ENCODE results near the gene NCBP2.

Gene NCBP2

DNA sequence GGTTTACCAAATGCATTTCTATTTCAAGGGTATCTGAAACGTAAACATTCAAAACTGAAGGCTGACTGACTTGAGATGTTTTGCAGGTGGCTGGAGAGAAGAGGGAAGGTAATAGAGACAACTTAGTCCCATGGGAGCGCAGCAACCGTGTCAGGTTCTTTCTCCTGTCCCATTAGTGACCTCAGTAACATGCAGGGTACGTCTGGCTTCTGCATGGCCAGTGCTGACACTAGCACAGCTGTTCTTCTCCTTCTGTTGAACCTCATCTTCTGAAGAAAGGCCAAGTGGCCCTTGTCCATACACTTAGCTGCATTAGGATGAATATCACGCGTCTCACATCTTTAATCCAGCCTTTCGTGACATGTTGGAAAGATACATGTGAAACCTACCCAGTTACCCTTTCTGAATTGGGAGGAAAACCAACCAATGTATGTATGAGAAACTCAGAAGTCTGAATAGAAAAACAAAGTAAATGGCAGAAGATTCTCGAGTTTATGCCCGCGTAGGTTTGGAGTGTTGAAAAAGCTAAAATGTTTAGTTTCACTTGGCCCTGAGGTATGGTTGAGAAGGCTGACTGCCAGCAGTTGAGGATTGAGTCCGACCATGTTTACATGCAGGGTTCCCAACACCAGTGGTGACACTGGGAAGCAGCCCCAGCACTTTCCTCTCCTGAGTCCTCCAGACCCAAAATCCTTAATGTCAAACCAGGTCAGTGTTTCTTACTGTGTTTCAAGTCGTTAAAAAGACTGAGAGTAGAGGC is 10.3 kb downstream of the NCBP2 start:
- Histone ChIP-seq H3K27ac (ENCODE audit: poor library complexity, severe bottlenecking) (no peak overlapping the region), H3K36me3 (ENCODE audit: low read depth) (peaks cover 77% of the 10 kb centered on the region), H3K4me1 (ENCODE audit: insufficient read depth, poor library complexity, severe bottlenecking) (no peaks in the 10 kb centered on the region), H3K9me3 (ENCODE audit: severe bottlenecking) (no peaks in the 10 kb centered on the region), H3K4me3 (ENCODE audit: severe bottlenecking) (no peak overlapping the region), H3K27me3 (ENCODE audit: insufficient read depth, poor library complexity, severe bottlenecking) (no peaks in the 10 kb centered on the region)
- DNase-seq (ENCODE audit: low spot score) (no peak), ATAC-seq (ENCODE audit: low read depth) (no peak)
- TF ChIP-seq, protein P1, sequence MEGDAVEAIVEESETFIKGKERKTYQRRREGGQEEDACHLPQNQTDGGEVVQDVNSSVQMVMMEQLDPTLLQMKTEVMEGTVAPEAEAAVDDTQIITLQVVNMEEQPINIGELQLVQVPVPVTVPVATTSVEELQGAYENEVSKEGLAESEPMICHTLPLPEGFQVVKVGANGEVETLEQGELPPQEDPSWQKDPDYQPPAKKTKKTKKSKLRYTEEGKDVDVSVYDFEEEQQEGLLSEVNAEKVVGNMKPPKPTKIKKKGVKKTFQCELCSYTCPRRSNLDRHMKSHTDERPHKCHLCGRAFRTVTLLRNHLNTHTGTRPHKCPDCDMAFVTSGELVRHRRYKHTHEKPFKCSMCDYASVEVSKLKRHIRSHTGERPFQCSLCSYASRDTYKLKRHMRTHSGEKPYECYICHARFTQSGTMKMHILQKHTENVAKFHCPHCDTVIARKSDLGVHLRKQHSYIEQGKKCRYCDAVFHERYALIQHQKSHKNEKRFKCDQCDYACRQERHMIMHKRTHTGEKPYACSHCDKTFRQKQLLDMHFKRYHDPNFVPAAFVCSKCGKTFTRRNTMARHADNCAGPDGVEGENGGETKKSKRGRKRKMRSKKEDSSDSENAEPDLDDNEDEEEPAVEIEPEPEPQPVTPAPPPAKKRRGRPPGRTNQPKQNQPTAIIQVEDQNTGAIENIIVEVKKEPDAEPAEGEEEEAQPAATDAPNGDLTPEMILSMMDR (IDR thresholded peaks at IDR 0.05; ENCODE audit: poor library complexity, severe bottlenecking) = no peak

- no peaks in the 10 kb centered on the region for H3K9me3 ChIP-seq (ENCODE audit: severe bottlenecking)
- TF ChIP-seq, protein P1 (IDR thresholded peaks at IDR 0.05; ENCODE audit: poor library complexity, severe bottlenecking) = no peak
- H3K36me3 ChIP-seq (ENCODE audit: low read depth) = peaks cover 68% of the 10 kb centered on the region
- H3K27ac ChIP-seq (ENCODE audit: poor library complexity, severe bottlenecking) = no peak overlapping the region
- H3K27me3 ChIP-seq (ENCODE audit: insufficient read depth, poor library complexity, severe bottlenecking) = no peaks in the 10 kb centered on the region
- H3K4me1 ChIP-seq (ENCODE audit: insufficient read depth, poor library complexity, severe bottlenecking) = no peaks in the 10 kb centered on the region
- H3K4me3 ChIP-seq (ENCODE audit: severe bottlenecking) = no peak overlapping the region
- DNase-seq (ENCODE audit: low spot score) (no peak), ATAC-seq (ENCODE audit: low read depth) (no peak)
These were observed 11.2 kb downstream of the NCBP2 start for GRCh38 chr3:196931157-196931556.

DNA sequence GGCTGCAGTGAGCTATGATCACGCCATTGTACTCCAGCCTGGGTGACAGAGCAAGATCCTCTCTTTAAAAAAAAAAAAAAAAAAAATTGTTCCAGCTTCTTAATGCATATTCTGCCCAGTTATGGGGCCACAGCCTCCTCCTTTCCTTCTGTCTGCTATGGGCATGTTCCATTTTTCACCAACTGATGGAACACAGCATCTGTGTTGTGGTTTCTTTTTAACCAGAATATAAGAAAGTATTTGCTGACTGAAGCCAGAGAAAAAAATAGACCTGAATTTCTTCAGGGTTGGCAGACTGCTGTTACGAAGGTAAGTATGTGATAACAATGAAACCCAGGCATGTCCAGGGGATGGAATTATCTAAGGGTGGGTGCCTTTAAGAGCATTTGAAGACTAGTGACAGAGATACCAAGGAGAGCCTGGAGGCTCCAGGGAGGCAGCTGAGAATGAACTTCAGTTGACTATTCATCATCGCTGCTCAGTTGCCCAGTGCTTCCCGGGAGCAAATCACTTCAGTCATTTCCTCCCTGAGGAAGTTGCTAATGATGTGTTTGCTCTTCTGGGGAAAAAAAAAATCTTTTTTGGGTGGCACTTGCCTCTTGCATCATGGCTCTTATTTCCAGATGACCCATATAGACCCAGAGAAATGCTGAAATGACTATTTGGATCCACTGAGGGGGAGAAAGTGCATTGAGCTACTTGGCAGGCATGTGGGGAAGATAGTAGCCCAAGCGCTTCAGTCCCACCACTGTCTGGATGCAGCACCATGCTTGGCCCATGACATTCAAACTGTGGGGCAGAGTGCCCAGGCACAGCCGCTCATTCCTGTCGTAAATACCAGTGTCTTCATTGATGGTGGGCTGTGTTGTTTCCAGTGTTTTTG is 14.5 kb downstream of the NCBP2 start:
- ATAC-seq (ENCODE audit: low read depth) = no peak
- no peak overlapping the region for H3K27ac ChIP-seq (ENCODE audit: poor library complexity, severe bottlenecking)
- H3K36me3 ChIP-seq (ENCODE audit: low read depth) = peaks cover 58% of the 10 kb centered on the region

DNA sequence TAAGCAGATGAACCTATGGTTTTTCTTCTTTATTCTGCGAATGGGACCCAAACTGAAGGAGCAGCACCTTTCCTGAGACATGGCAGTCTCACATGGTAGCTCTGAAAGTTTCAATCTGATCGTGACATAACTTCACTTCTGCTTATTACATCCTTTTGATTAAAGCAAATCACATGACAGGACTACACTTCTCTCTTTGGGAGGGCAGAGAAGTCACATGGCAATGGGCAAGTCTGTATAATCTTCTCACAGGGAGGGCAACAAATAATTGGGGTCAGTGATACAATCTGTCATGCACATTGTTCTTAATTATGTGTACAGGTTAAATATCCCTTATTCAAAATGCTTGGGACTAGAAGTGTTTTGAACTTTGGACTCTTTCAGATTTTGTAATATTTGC is 21.6 kb downstream of the NCBP2 start:
- peaks cover 38% of the 10 kb centered on the region for H3K36me3 ChIP-seq (ENCODE audit: low read depth)
- TF ChIP-seq, protein P1 (IDR thresholded peaks at IDR 0.05; ENCODE audit: poor library complexity, severe bottlenecking) = no peak
- H3K4me1 ChIP-seq (ENCODE audit: insufficient read depth, poor library complexity, severe bottlenecking) = no peaks in the 10 kb centered on the region
- no peak overlapping the region for H3K4me3 ChIP-seq (ENCODE audit: severe bottlenecking)
- no peaks in the 10 kb centered on the region for H3K27me3 ChIP-seq (ENCODE audit: insufficient read depth, poor library complexity, severe bottlenecking)
- ATAC-seq (ENCODE audit: low read depth) (no peak), DNase-seq (ENCODE audit: low spot score) (no peak)
- H3K27ac ChIP-seq (ENCODE audit: poor library complexity, severe bottlenecking) = no peak overlapping the region
- H3K9me3 ChIP-seq (ENCODE audit: severe bottlenecking) = no peaks in the 10 kb centered on the region

More for the DNA sequence above, 14.5 kb downstream of the NCBP2 start:
- Histone ChIP-seq H3K9me3 (ENCODE audit: severe bottlenecking) (no peaks in the 10 kb centered on the region), H3K4me3 (ENCODE audit: severe bottlenecking) (no peak overlapping the region), H3K4me1 (ENCODE audit: insufficient read depth, poor library complexity, severe bottlenecking) (no peaks in the 10 kb centered on the region), H3K27me3 (ENCODE audit: insufficient read depth, poor library complexity, severe bottlenecking) (no peaks in the 10 kb centered on the region)
- no peak for DNase-seq (ENCODE audit: low spot score)
- TF ChIP-seq, protein P1 (IDR thresholded peaks at IDR 0.05; ENCODE audit: poor library complexity, severe bottlenecking) = no peak

All from RWPE2 (cell line).